ENCODE data around the gene CHD9NB. TPM values are rescaled to one million over a fixed set of nuclear protein-coding genes. Genes with fewer than 3 reads are reported as not detected.

Gene CHD9NB
- total RNA-seq, 4 donors from 2014 or later: 2.4 to 6.9 (median 3.2) TPM; not detected in 1

- H3K27ac ChIP-seq: no peak overlapping the region
Observed at GRCh38 chr16:53082509-53082908, 29.8 kb upstream of the CHD9NB start.

GRCh38 chr16:53081686-53082407, 29.1 kb upstream of the CHD9NB start:
- H3K27ac ChIP-seq: no peak overlapping the region
- H3K36me3 ChIP-seq: no peaks in the 10 kb centered on the region
- TF ChIP-seq CTCF (IDR thresholded peaks at IDR 0.05) (no peak), POLR2A (IDR thresholded peaks at IDR 0.05) (no peak)
- H3K27me3 ChIP-seq: no peaks in the 10 kb centered on the region
- no peak overlapping the region for H3K4me3 ChIP-seq
- H3K4me1 ChIP-seq: peaks cover 0 to 21% (median 0%) of the 10 kb centered on the region in 4 donors
- no peaks in the 10 kb centered on the region for H3K9me3 ChIP-seq
- DNase-seq: no peak

More at GRCh38 chr16:53082509-53082908, 29.8 kb upstream of the CHD9NB start:
- no peaks in the 10 kb centered on the region for H3K36me3 ChIP-seq
- no peak overlapping the region for H3K4me3 ChIP-seq
- H3K4me1 ChIP-seq: peaks cover 0 to 21% (median 0%) of the 10 kb centered on the region in 4 donors
- TF ChIP-seq POLR2A (IDR thresholded peaks at IDR 0.05) (no peak), CTCF (IDR thresholded peaks at IDR 0.05) (no peak)
- DNase-seq: no peak
- H3K27me3 ChIP-seq: no peaks in the 10 kb centered on the region
- H3K9me3 ChIP-seq: no peaks in the 10 kb centered on the region

GRCh38 chr16:53081032-53081424, 28.3 kb upstream of the CHD9NB start:
- Histone ChIP-seq H3K27ac (peak overlapping the region in 3 of 4 donors; percentile 20 to 65 (median 61)), H3K9me3 (no peaks in the 10 kb centered on the region), H3K4me3 (no peak overlapping the region), H3K4me1 (peaks cover 0 to 19% (median 0%) of the 10 kb centered on the region in 4 donors), H3K27me3 (no peaks in the 10 kb centered on the region), H3K36me3 (no peaks in the 10 kb centered on the region)
- TF ChIP-seq CTCF (IDR thresholded peaks at IDR 0.05): no peak
- TF ChIP-seq POLR2A (IDR thresholded peaks at IDR 0.05): no peak
- no peak for DNase-seq

- Histone ChIP-seq H3K4me3 (no peak overlapping the region), H3K4me1 (peaks cover 0 to 13% (median 0%) of the 10 kb centered on the region in 4 donors)
- no peak for DNase-seq
Observed at GRCh38 chr16:53080345-53081031, 27.8 kb upstream of the CHD9NB start.

More at GRCh38 chr16:53080345-53081031, 27.8 kb upstream of the CHD9NB start:
- Histone ChIP-seq H3K27ac (peak overlapping the region in 3 of 4 donors; percentile 20 to 65 (median 61)), H3K9me3 (no peaks in the 10 kb centered on the region), H3K36me3 (no peaks in the 10 kb centered on the region), H3K27me3 (no peaks in the 10 kb centered on the region)
- no peak for TF ChIP-seq POLR2A (IDR thresholded peaks at IDR 0.05)
- TF ChIP-seq CTCF (IDR thresholded peaks at IDR 0.05): no peak
